CD4-positive, alpha-beta T cell treated with Interleukin-17A for 4 hours (primary cell): ENCODE measurements around the gene PSME2.

Source experiments
- DNase-seq: peaks from one replicate; pipeline ENCODE4 v3.0.0-alpha.2; 2020; ENCODE audit warnings: mixed read lengths

The PSME2 gene

DNA sequence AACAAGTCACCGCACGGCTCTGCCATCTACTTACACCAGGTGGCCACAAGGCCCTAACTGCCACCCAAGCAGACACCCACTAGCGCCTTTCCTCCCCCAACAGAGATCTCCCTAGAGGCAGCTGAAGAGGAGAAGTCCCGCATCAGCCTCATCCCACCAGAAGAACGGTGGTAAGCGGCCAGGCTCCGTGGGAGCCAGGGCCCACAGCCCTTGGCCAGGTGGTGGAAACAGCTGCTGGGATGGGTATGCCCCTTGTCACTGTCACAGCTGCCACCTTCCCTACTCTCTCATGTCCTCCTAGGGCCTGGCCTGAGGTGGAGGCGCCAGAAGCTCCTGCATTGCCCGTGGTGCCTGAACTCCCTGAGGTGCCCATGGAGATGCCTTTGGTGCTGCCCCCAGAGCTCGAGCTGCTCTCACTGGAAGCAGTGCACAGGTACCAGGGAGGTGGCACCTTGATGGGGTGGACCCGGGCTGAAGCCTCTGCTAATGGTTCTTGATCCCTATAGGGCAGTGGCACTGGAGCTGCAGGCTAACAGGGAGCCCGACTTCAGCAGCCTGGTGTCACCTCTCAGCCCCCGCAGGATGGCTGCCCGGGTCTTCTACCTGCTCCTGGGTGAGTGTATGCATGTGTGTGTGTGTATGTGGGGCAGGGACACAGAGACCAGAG lies 33.0 kb upstream of the PSME2 start:
- no peak for DNase-seq

DNA sequence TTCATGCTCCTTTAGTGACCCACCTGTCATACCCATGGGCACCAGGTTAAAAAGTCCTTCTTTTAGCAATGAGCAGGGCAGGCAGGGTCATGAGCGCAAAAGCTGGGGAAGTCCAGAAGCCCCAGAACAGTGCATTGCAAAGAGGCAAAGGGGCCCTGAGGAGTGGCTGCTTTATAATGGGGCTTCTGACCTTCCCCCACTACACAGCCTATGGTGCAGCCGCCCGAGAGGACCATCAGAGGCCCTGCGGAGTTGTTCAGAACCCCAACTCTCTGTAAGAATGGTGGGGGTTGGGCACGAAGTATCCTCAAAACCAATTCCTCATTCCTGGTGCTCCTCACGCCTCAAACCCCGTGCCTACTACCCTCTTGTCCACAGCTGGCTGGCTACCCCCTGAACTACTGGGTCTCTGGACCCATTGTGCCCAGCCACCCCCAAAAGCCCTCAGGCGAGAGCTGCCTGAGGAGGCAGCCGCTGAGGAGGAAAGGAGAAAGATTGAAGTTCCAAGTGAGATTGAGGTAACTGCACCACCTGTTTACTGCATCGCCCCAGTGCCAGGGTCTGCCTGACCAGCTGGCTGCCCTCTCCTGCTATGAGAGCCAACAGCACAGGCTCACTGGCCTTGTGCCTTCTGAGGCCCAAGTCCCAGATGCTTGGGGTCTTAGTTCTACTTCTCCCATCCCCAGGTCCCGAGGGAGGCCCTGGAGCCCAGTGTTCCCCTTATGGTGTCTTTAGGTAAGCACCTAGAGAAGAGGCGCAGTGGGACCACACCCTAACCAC lies 32.2 kb upstream of the PSME2 start:
- no peak for DNase-seq

DNA sequence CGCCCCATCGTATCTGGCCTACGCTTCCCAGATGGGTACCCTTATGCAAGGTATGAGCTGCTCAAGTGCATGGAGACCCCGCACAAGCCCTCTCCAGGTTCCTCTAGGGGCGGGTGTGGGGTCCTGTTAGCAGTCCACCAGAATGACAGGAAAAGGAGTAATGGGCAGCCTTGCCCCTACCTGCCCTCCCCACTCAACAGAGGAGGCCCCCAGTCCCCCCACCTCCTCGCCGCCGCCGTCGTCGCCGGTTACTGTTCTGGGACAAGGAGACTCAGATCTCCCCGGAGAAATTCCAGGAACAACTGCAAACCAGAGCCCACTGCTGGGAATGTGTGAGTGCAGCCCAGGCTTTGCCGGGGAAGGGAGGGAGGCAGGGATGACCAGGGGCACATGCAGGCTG lies 31.5 kb upstream of the PSME2 start:
- DNase-seq = no peak

DNA sequence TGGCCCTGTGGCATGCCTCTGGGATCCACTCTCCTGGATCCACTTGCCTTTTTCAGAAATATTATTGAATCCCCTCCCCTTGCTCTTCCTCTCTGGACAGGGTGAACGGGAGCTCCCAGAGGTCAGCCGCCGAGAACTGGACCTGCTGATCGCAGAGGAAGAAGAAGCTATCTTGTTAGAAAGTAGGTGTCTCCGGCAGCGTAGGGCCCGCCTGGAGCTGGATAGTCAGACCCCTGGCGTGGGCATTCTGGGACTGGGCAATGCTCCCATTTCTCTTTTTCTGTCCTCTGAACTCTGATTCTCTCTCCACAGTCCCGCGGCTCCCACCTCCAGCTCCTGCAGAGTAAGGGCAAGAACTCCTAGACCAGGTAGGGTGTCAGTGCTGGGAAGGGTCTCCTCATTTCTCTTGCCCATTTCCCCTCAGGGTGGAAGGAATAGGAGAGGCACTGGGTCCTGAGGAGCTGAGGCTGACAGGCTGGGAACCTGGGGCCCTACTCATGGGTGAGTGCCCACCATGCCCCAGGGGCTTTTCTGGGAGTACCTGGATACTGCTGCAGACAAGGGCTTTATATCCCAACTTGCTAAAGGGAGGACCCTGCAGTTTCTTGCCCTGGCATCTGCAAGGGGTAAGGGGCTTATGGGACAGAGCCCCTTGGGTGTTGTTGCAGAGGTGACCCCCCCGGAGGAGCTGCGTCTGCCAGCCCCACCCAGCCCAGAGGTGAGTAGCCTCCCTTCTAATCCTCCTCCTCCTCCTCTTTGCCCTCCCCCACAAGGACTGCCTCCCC lies 30.8 kb upstream of the PSME2 start:
- DNase-seq = no peak

DNA sequence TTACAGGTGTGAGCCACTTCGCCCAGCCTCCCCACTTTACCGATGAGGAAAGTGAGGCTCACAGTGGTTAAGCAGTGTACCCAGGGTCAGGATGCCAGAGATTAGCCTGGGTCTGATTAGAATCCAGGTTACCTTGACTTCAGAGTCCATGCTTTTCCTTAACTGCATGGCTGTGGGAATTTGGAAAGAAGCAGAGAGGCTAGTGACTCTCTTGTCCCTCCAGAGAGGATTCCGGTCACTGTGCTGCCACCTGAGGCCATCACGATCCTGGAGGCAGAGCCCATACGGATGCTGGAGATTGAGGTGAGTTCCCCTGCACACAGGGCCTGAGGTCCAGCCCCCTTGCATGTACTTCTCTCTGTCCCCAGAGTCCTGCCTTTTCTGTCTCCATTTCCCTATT lies 30.2 kb upstream of the PSME2 start:
- no peak for DNase-seq

DNA sequence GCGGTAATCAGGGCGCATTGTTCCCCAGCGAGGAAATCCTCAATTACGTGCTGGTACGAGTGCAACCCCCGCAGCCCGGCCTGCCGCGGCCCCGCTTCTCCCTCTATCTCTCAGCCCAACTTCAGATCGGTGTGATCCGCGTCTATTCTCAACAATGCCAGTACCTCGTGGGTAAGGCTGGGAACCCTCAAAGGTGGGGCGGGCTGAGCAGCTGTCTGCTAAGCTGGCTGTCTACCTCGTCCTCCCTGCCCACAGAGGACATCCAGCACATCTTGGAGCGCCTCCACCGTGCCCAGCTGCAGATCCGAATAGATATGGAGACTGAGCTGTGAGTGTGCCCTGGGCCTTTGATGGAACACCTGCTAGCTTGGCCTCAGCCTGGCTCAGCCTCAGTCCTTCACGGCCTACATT lies 26.5 kb upstream of the PSME2 start:
- DNase-seq = no peak

DNA sequence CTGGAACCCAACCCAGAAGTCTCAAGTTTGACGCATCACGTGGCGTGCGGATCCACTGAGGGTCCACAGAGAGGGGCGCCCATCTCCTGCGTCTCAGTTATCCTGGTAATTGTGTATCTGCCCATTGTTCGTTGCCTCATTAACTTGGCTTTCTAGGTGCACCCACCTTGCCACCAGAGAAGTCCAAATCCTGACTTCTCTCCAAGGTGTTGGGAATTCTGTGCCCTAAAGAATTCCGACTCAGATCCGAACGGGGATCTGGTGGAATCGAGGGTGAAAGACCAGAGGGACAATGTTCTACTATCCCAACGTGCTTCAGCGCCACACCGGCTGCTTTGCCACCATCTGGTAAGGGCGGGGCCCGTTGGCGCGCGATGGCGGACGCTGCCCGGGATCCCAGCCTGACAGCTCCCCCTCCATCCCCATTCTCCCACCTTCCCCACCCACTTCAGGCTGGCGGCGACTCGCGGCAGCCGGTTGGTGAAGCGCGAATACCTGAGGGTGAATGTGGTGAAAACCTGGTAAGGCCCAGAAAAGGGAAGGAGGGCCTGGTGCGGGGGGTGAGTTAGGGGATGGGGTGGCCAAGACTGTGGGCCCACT lies 26.0 kb upstream of the PSME2 start:
- peak; percentile 16 for DNase-seq

DNA sequence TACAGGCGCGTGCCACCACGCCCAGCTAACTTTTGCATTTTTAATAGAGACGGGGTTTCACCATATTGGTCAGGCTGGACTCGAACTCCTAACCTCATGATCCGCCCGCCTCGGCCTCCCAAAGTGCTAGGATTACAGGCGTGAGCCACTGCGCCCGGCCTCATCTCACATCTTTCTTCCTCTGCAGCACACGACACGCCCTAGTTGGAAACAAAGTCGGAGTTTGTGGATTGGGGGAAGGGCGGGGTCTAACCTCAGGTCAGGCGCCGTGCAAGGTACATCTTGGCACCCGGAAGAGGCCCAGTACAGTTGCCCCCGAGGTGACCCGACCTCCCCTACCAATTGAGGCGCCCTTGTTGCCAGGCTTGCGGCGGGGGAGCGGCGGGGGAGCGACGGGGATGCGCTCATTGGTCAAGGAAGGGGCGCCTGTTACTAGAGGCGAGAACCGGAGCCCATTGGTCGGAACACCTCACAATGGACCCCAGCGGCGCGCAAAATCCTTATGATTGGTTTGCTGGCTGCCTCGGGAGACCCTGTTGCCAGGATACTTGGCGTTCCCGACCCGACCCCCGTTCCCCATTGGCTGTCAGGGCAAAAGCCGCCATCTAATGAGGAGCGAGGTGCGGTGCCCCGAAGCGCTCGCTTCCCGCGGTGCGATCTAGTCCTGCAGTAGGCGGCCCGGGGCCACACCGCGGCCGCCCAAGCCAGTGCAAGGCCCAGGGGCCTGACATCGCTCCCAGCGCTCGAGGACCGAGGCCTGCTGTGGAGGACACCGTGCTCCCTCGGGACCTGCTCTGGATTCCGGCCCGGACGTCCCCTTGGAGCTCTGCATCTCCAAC lies 25.2 kb upstream of the PSME2 start, which contains the start of gene REC8:
Gene REC8, plus strand, starts transcription at position 659 of the 839 bp plus-strand sequence. CDS start 473 bp downstream, outside the sequence.
- DNase-seq = peak; percentile 81

DNA sequence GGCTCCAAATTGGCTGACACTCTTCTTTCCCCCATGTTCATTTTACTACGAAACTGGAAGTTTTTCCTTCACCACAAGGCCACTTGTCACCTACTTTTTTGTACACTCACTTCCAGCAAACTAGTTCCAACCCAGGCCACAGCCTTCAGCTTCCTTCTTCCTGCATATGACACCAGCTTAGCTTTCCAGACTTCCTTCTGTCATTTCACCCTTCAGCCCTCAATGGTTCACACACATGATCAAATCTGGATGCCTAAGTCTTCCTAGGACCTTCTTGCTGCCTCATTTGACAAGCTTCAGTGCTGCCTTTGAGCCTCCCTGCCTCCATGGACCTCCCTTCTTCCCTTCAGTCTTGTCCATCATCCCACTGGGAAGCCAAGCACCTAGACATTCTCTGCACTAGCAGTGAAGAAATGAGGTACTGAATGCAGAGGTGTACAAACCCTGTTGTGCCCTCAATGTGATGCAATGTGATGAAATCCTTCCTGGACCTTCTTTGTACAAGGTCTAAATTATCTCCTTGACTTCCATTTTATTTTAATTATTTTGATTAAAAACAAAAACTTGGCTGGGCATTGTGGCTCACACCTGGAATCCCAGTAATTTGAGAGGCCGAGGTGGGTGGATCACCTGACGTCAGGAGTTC lies 21.2 kb upstream of the PSME2 start:
- DNase-seq = no peak

DNA sequence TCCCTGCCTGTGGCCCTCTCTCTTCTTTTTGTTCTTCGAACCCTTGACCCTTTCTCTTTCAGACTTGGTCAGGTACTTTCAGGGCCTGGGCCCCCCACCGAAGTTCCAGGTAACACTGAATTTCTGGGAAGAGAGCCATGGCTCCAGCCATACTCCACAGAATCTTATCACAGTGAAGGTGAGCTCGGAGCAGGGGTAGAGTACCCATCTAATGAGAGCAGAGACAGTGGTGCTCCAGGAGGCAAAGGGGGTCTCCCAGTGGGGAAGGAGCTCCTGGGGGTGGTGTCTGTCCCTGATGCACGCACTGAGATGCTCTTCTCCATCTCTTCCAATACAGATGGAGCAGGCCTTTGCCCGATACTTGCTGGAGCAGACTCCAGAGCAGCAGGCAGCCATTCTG lies 19.4 kb upstream of the PSME2 start:
- no peak for DNase-seq

DNA sequence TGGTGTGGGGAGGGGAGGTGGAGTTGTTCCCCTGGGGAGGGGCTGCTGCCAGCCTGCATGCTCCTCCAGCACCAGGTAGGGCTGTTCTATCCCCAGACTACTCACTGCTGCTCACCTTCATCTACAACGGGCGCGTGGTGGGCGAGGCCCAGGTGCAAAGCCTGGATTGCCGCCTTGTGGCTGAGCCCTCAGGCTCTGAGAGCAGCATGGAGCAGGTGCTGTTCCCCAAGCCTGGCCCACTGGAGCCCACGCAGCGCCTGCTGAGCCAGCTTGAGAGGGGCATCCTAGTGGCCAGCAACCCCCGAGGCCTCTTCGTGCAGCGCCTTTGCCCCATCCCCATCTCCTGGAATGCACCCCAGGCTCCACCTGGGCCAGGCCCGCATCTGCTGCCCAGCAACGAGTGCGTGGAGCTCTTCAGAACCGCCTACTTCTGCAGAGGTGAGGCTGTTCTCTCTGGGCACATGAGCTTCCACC lies 18.1 kb upstream of the PSME2 start:
- no peak for DNase-seq

DNA sequence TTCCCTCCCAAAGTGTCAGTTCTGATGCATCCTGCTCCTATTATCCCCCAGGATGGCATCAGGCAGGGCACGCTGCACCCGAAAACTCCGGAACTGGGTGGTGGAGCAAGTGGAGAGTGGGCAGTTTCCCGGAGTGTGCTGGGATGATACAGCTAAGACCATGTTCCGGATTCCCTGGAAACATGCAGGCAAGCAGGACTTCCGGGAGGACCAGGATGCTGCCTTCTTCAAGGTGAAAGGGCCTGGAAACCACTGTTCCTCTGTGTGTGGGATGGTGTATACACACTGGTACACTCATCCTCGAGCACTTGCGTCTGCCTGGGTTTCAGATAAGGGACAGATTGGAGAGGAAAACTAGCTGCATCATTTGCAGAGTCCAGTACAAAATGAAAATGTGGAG lies 15.7 kb upstream of the PSME2 start:
- peak; percentile 20 for DNase-seq

DNA sequence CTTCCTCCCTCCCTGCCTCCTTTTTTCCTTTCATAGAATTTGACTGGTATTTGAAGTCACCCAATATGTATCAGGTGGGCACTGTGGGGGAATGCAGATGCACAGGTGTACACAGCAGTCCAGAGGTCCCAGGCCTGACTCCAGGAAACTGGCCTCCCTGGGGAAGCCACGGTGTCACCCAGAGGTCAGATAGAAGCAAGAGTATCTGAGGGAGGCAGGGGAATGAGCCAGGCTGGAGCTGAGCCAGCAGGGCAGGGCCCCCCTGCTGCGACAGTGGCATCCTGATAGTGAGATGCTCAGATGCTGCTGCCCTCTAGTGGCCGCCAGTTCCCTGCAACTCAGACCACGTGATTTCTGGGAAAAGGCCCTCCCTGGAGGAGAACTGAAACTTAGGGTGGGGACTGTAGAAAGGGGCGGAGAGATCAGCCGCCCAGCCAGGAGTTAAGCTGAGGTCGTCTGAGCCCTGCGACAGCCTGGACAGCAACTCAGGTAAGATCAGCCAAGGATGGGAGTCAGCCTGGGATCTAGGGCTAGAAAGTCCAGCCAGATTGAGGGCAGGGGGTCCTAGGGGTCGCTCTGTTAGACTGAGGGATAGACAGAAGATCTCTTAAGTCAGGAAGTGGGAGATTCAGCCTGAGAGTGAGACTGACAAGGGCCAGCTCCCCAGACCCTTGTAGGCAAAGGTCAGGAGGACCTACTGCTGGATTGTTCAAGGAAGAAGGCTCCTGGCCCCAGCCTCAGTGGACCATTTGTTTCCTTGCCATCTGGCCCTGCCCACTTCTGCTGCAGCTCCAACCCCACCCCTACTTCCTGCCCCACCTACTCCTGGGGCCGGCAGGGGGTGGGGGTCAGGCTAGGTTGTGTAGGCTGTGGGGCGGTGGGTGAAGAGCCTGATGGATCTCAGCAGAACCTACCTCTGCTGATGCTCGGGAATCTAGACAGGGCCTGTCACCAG lies 14.7 kb upstream of the PSME2 start, which contains the start of gene IRF9:
Gene IRF9, plus strand, starts transcription at position 416 of the 955 bp plus-strand sequence. CDS start 880 bp downstream, outside the sequence.
- peak; percentile 98 for DNase-seq

DNA sequence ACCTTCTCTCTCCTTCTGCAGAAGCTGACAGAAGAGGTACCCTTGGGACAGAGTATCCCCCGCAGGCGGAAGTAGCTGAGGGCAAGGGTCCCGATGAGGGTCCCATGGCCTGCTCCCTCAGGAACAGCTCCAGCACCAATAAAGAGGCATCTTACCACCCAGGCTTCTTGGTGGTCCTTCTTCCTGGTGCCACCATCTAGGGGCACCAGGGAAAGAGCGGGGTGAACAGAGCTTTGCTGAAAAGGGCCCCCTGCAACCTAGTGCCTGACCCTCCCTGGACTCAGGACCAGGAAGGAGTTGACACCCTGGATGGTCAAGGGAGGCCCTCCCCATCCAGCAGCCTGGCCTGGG lies 14.1 kb upstream of the PSME2 start:
- DNase-seq = no peak

DNA sequence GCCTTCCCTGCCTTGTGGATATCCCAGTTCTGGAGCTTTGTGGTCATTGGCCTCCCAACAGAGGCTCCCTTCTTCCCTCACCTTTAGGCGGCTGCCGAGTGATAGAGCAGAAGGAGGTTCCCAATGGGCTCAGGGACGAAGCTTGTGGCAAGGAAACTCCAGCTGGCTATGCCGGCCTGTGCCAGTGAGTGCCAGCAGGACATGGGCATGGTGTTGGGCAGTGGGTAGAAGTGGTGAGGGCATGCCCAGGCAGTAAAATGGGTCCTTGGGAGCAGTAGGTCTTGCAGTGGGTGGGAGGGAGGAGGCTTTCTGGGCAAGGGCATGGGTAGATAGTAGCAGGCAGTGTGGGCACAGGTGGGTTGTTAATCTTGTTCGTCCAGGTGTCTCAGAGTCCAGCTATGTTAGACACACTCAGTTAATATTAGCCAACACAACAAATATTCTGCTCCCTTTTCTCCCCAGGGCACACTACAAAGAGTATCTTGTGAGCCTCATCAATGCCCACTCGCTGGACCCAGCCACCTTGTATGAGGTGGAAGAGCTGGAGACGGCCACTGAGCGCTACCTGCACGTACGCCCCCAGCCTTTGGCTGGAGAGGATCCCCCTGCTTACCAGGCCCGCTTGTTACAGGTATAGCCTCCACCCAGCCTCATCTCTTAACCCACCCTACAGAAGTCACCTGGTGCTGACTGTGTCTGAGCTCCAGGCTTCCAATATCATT lies 13.5 kb upstream of the PSME2 start:
- no peak for DNase-seq

DNA sequence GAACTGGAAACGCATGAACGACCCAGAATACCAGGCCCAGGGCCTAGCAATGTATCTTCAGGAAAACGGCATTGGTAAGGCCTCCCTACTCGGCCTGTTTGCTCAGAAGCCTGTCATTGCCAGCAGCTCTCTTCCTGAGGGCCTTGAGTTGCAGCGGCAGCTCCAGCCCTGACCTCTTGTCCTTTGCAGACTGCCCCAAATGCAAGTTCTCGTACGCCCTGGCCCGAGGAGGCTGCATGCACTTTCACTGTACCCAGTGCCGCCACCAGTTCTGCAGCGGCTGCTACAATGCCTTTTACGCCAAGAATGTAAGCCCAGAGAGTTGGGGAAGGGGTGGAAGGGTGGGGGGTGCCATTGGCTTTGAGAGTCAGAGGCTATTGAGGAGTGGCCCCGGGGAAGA lies 10.9 kb upstream of the PSME2 start:
- DNase-seq = no peak

DNA sequence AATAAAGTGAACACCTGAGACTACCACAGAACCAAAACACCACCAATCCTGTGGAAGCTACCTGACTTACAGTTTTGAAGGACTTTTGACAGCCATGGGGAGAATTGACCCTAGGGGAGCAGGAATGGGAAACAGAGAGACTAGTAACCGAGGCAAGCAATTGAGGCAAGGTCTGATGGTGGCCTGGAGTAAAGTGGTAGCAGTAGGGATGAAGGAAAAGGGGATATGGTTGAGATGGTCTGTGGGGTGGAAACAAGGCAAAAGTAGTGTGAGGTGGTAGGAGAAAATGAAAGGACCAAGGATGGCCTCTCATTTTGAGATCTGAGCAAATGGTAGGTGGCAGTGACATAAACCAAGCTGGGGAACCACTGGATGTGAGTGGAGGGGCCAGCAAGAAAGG lies 10.4 kb upstream of the PSME2 start:
- no peak for DNase-seq

DNA sequence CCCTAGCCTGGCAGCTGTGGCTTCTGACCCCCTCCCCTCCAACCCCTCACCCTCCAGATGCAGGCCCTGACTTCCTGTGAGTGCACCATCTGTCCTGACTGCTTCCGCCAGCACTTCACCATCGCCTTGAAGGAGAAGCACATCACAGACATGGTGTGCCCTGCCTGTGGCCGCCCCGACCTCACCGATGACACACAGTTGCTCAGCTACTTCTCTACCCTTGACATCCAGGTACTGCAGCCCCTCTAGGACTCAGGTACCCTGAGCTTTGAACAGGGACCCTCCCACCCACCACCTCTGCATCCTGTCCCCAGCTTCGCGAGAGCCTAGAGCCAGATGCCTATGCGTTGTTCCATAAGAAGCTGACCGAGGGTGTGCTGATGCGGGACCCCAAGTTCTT lies 8.7 kb upstream of the PSME2 start:
- no peak for DNase-seq

DNA sequence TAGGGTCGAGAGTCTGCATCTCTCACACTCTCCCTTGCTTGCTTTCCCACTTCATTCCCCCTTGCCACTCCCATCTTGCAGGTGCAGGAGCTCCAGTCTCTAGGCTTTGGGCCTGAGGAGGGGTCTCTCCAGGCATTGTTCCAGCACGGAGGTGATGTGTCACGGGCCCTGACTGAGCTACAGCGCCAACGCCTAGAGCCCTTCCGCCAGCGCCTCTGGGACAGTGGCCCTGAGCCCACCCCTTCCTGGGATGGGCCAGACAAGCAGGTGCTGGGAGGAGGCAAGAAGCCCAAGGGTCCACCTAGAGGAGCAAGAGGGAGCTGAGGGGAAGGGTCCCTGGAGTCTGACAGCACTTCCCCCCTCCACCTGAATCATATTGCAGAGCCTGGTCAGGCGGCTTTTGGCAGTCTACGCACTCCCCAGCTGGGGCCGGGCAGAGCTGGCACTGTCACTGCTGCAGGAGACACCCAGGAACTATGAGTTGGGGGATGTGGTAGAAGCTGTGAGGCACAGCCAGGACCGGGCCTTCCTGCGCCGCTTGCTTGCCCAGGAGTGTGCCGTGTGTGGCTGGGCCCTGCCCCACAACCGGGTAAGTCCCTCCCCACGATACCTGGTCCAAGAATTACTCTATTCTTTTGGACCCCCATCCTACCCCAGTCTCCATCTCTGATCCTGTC lies 5.1 kb upstream of the PSME2 start:
- no peak for DNase-seq
